HG03103 (cell line): ENCODE data around the gene EPHA7.

Experiments used
- ATAC-seq: cut with Tn5 transposase; IDR thresholded peaks from one replicate; pipeline ENCODE4 v1.9.1; 2021; ENCODE audit warnings: low read depth; ENCODE audit not compliant: unreplicated experiment

The EPHA7 gene

DNA sequence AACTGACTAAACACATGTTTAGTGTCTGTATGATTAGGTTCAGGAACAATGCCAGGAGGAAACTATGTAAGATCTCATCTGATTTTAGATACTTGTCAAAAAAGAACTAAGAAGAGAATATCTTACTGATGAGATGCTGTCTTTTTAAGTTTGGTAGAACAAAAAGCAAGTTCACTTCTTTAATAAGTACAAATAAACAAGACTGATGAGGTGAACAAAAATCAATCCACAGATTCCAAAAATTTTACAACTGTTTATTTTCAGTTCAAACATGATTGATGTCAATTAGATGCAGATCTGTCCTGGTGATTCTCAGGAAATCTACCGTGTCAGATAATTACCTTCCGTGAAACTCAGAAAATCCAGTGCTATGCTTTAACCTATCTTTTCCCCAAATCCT is 24.9 kb downstream of the EPHA7 start:
- ATAC-seq = no peak

DNA sequence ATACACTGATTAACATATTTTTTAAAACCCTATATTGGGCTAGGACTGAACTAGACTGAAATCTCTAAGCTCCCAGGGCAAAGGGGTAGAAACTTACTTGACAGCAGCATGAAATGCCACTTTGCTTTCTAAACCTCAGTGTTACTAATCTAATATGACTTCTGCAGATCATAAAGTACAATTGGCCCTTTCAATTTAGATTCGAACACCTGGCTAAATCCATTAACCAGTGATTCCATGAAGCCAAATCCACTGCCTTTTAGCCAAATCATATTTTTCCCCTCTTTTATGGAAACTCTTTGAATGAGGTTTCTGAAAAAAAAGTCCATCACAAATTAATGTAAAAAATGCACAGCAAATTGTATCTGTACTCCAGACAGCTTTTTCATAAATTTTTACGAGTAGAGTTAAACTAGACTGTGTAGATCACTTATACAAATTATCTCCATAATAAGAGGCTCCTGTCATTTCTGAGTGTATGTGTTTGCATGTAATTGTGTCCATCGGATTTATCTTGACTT is 25.7 kb downstream of the EPHA7 start:
- no peak for ATAC-seq

DNA sequence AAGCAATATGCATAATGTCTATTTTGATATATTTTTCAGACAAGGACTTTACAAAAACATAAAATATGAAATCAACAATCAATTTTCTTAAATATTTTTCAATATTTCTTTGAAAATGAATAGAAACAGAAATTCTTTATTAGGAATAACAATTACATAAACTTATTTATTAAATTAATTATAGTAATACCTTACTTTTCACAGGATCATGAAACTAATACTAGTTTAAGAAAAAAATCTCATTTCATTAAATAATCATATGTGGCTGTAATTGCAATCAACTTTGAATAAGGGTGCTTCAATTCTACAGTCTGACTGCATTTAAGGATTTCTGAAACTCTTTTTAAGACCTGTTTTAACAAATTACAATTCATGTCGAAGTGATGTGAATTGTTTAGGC is 26.6 kb downstream of the EPHA7 start:
- ATAC-seq = no peak

DNA sequence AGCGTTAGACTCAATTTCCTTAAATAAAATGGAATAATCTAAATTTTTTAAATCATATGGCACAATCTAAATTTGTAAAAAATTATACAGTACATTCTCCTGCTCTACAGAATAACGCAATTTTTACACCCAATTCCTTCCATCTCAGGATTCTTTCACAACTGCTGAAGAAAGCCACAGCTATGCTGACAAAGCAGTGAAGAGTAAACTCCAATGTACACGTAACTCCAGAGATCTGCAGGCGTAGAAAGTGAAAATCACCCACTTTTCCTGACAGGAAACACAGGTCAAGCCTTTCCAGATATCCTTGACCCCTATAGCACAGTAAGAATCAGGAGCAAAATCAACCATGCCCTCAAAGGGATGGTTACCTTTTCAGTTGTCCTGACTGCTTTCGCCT is 27.4 kb downstream of the EPHA7 start:
- no peak for ATAC-seq

DNA sequence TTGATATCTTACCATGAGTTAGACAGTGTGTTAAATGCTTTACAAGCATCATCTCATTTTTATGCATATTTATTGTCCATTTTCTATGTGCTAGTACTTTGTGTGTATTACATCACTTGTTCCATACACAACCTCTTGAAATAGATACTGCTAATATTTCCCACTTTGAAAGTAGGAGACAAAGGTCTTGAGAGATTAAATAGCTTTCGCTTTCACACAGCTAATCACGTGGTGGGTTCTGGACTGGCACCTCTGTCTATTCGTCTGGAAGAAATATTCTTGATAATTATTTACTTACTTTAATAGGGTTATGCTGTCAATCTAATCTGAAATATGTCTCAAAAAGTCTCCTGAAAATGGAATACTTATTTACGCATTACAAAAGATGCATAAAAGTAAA is 30.2 kb downstream of the EPHA7 start:
- no peak for ATAC-seq

DNA sequence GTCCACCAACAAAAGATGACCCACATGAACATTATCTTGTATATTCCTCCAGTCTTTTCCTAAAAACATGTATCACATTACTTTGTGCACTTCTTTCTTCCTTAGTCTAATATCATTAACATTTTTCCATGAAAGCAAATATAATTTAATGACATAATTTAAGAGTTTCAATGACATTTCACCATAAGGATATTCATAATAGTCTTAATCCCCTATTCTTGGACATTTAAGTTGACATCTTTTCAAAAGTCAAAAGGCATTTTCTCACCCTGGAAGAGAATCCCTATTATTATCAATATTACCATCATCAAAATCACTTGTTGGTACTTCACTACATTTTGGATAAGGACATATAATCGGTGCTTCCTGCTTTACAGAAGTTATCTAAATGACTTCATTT is 31.3 kb downstream of the EPHA7 start:
- ATAC-seq = no peak

DNA sequence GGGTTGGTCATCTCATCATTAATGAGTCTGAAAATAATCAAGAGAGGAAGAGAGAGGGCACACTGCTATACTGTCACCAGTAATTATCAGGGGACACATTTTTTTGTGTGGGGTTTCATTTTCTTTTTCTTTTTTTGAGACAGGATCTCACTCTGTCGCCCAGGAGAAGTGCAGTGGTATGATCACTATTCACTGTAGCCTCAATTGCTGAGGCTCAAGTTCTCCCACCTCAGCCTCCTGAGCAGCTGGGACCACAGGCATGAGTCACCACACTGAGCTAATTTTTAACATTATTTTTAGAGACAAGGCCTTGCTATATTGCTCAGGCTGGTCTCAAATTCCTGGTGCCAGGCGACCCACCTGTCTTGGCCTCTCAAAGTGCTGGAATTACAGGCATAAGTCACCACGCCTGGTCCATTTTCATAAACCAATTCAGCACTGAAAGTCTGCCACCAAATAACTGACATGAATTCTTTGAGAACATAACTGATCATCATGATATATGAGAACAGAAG is 43.3 kb downstream of the EPHA7 start:
- no peak for ATAC-seq

DNA sequence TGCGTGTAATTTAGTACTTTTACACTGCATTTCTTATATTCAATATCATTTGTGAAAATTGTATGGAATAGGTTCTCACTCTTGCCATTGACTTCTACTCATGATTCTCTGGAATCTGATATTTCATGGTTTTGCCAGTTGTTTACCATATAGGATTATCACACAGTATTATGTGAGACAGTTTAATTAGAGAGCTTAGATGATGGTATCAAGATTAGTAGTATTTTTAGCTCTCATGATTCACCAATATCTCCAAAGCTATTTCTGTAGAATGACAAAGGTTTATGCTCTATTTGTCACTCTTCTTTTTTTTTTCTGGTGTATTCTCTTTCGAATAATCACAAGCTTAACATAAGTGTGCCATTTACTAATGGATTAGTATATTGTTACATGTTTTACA is 45.9 kb downstream of the EPHA7 start:
- no peak for ATAC-seq

DNA sequence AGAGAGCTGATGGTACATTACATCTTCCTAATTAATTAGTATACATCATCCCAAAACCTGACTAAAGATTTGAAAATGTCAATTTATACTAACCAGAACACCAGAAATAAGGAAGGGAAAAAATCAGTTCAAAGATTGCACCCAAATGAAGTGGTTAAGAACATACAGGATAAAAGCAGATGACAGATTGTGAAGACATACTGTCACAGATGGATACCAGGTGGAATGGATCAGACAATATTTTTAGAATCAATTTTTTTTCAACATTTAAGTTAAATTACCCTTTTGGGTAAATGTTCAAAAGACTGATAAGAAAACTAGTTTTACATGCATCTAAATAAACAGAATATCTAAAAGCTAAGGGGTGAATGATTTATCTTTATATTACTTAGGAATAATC is 47.6 kb downstream of the EPHA7 start:
- no peak for ATAC-seq

DNA sequence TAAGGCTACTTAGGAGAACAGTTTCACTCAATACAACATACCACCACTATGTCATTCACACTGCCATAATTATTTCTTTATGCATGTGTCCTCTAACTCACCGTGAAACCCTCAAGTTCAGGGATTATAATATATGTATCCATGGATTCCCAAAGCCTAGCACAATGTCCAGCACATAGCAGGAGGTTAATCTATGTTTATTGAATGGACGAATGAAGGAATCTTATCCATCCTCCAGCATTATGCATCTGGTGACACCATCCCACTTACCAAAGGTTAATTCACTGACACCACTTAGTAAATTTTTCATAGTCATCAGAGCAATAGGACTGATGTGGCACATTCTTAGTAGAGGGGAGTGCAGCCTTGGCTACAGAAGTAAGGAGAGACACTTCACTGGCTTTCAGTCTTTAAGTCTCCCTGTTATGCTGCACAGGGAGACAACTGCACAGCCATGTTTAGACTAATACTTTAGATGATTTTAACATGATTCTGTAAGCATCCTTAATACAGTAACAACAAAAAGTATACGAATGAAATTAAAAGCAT is 49.7 kb downstream of the EPHA7 start:
- ATAC-seq = no peak

DNA sequence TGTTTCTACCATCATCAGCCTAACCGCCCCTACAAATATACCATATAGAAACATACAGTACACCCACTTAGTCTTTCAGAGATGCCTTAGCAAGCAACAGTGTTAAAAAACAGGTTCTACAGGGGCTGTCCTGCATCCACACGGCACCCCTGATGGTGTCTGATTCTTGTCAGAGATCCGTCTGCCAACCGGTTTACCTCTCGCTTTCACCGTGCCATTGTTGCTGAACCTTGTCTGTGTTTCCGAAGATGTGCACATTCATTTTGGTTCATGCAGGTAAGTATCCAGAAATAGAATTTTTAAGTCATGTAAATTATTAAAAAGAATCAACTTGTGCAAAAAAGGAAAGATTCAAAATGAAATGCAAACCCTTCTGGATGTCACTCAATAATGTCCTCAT is 52.9 kb downstream of the EPHA7 start:
- ATAC-seq = no peak

DNA sequence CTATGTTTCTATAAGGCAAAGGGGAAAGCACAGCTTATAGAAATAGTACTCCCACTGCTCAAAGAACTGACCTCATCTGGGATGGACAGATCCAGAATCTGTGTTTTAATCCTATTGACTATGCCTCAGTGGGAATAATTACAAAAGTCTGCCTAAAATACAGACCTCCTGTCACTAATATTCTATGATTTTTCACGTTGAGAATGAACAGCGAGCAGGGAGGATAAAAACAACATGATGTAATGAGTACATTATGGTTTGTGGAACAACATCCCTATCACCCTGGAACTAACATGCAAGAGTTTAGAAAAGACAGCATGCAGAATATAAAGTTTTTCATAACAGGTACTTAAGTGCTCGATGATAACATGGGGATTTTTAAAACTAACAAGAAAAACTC is 53.9 kb downstream of the EPHA7 start:
- no peak for ATAC-seq

DNA sequence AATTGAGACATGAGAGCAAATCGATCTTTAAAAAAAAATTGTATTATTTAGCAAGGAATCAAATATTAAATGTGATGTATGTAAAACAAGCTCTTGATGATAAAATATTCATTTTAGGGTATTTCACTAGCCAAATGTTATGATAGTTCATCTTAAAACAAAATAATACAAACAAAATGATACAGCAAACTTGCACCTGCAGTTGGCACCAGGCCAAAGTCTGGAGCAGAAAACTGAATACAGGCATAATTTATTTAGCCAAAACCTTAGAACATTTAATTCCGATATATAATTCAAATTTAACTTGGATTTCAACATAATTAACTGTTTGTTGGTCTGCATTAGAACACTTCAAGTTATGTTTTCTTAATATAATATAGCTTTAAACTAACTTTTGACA is 60.9 kb downstream of the EPHA7 start:
- no peak for ATAC-seq

DNA sequence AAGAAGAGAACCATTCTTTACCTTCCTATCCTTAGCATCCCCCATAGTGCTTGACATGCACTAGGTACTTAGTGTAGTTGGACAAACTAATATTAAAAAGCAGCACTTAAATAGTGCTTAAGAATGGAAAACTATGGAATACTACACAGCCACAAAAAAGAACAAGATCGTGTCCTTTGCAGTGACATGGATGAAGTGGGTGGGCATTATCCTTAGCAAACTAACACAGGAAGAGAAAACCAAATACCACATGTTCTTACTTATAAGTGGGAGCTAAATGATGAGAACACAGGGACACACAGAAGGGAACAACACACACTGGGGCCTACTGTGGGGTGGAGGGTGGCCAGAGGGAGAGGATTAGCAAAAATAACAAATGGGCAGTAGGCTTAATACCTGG is 66.8 kb downstream of the EPHA7 start:
- no peak for ATAC-seq

DNA sequence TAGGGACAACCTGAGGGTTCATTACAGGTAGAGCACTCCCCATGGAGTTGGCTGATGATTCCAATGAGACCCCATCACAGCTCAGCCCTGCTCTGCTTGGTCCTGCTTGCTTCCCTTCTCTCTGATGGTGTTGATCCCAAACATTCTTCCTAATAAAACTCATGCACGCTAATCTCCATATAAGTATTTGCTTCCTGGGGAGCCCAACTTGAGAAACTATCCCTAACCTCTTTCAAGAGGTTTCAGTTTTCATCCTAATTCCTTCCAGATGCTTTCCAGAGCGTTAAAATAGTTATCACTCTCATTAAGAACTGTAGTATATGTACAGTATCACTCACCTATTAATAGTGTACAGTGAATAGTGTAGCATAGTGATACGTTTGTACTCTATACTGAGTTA is 68.1 kb downstream of the EPHA7 start:
- no peak for ATAC-seq

DNA sequence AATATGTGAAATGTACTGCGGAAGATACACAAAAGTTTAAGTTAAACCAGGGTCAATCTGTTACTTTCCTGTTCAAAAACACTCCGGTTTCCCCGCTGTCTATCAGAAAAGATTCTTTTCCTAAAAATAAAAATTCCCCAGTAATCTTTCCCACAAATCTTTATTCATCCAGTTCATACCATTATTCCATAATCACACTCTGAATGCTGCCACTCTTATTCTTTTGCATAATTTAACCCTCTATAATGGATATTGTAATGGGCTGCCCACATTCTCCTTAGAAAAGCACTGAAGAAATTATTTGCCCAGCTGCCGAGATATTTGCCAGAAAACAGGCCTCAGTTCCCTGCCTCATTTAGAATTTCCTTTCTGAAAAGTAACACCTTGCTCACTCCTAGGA is 68.6 kb downstream of the EPHA7 start:
- ATAC-seq = no peak

DNA sequence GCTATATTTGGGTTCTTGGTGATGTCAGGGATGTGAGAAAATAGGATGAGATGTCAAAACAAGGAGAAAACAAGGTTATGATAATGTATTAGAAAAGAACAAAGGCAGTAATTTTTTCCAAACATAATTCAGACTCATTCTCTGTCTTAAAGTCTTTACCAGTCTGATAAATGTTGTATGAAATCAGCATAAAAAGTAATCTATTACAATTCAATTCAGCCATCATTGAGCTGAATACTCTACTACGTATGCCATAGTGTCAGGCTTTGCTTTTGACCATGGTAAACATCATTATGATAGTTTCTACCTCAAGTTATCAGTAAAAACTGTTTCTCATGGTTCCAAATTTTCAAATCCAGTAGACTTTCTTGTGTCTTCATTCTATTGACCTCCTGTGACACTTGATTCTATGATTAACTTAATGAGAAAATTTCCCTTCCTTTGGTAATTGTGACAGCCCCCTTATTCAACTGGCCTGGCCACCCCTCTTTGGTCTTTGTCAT is 75.0 kb downstream of the EPHA7 start:
- no peak for ATAC-seq

DNA sequence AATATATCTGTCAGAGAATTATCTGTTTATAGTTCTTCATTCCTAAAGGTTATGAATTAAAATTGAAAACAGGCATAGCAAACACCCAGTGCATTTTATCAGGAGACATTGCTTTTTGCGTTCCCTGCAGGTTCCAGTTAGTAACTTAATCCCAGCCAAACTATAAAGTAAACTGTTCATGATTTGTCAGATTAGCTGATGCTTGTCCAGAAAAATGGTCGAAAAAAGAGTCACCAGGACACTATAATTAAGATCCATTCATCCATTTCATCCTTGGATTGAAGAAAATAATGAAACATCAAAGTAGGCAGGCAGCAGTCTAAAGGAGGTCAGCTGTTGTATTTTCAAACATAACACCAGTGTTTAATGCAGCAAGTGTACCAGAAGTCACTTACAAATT is 75.9 kb downstream of the EPHA7 start:
- ATAC-seq = no peak

DNA sequence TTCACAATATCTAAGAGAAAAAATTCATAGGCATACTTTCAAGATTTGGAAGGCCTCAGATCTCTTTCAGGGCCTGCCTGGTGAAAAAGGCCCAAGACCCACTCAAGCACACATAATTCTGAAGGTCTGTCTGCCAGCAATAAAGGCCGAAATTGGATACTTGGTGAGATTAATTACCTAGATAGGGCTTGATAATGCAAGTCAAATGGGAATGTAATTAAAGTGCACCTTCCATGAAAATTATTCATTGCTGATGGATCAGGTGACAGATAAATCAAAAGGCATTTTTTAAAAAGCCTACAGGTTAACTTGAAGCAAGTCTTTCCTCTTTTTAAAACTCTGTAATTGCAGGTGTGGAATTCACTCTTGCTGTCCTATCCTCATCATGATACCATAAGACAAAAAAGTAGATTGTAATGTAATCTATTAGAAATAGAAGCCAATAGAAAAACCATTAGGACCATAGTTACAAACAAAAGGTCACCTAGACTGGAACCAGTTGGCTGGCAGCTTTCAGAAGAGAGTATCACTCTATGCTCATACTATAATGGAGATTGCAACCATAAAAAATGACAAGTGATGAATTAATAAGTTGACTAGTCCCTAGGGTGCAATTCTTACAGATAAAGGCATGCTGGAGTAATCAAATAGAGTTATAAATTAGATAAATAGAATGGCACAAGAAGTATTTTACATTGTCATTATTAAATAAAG is 77.3 kb downstream of the EPHA7 start:
- no peak for ATAC-seq

DNA sequence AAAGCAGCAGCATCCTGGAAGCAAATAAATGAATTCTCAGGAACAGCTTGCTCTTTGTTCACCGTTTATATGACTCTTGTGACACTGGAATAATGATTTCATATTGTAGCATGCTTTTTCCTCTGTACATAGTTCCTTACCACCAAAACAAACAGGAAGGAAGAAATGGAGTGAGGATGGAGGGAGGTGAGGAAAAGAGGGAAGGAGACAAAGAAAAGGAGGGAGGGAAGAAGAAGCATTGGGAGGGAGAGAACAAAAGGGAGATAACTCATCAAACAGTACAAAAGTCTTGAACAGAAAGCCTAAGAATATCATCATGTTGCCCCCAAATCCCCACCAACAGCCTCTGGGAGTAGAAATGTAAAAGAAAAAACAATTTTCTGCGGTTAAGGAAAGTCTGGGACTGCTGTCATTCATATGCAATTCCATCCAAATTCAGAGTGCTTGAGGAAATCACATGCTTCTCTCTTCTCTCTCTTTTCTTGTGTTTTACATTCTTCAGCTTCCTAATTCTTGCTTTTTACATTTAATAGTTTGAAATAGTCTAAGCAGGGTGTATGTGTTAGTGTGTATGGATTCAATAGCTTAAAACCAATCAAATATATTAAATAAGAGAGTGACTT is 81.5 kb downstream of the EPHA7 start:
- ATAC-seq = no peak

DNA sequence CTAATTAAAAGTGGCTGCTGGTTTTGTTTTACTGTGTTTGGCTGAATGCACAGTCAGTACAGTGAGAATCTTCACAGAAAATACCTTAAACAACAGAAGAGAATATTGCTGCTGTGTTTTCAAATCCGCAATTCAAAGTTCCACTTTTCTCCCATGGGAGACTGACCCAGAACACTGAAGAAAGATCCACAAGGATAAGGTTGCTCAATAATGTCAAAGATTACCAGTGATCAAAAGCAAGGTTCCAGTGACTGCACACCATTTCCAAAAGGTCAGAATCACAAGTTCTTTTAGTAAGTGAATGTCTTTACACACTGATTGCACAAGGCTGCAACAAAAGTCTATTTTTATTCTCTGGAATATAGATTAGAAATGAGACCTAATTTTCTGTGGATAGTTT is 82.3 kb downstream of the EPHA7 start:
- ATAC-seq = no peak
